ENCODE measurements around the gene SLC4A5.

The SLC4A5 gene

GRCh38 chr2:74343316-74343715, at the start of gene SLC4A5:
SLC4A5 (minus strand) TSS chr2:74343416; CDS start chr2:74315023, 28,393 bp downstream.
- Histone ChIP-seq H3K4me2 (peak within 1 kb of the TSS in 2 of 11 experiments; percentile 1 to 47; a peak in 2 of 22 replicates), H3K9me3 (replicated peaks in 1 of 11) (no peaks in the 10 kb centered on the region), H3K27ac (no peak within 1 kb of the TSS), H3K4me1 (peaks cover 0 to 7% (median 0%) of the 10 kb centered on the region in 10 experiments; a peak in 3 of 20 replicates), H3K9ac (no peak within 1 kb of the TSS), H3K27me3 (no peaks in the 10 kb centered on the region), H3K36me3 (no peaks in the 10 kb centered on the region), H4K20me1 (no peaks in the 10 kb centered on the region), H3K4me3 (no peak within 1 kb of the TSS)
- TF ChIP-seq Cebpa-rat (IDR thresholded peaks at IDR 0.05) = no peak

DNA sequence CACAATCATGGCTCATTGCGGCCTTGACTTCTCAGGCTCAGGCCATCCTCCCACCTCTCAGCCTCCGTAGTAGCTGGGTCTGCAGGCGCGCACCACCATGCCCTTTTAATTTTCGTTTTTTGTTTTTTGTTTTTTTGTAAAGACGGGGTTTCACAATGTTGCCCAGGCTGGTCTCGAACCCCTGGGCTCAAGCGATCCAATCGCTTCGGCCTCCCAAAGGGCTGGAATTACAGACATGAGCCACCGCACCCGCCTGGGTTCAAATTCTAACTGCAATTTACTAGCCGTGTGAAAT, 49.2 kb upstream of the SLC4A5 start:
- peaks cover 34 to 41% (median 38%) of the 10 kb centered on the region in 10 experiments for H3K4me1 ChIP-seq
- H3K4me3 ChIP-seq = no peak overlapping the region
- peak overlapping the region; percentile 25 to 96 (median 56); a peak in 18 of 22 replicates for H3K4me2 ChIP-seq
- peaks cover 0 to 14% (median 0%) of the 10 kb centered on the region in 11 experiments; a peak in 8 of 22 replicates for H3K36me3 ChIP-seq
- no peaks in the 10 kb centered on the region for H3K27me3 ChIP-seq
- no peaks in the 10 kb centered on the region for H3K9me3 ChIP-seq (replicated peaks in 1 of 11)
- peak overlapping the region in 9 of 11 experiments; percentile 90 to 97 (median 95); a peak in 13 of 22 replicates for H3K27ac ChIP-seq
- peaks cover 11 to 33% (median 27%) of the 10 kb centered on the region in 11 experiments; a peak in 18 of 22 replicates for H4K20me1 ChIP-seq
- TF ChIP-seq Cebpa-rat (IDR thresholded peaks at IDR 0.05) = no peak
- H3K9ac ChIP-seq = peak overlapping the region; percentile 85 to 98 (median 93); a peak in 13 of 22 replicates

GRCh38 chr2:74391580-74392448, 48.6 kb upstream of the SLC4A5 start:
- peaks cover 0 to 15% (median 0%) of the 10 kb centered on the region in 11 experiments; a peak in 8 of 22 replicates for H3K36me3 ChIP-seq
- no peaks in the 10 kb centered on the region for H3K27me3 ChIP-seq
- peak overlapping the region; percentile 89 to 97 (median 95) for H3K27ac ChIP-seq
- peak overlapping the region; percentile 85 to 98 (median 93) for H3K9ac ChIP-seq
- H3K9me3 ChIP-seq (replicated peaks in 1 of 11) = no peaks in the 10 kb centered on the region
- peak overlapping the region; percentile 83 to 100 (median 94) for H3K4me2 ChIP-seq
- H3K4me1 ChIP-seq = peaks cover 36 to 47% (median 44%) of the 10 kb centered on the region in 10 experiments
- no peak for TF ChIP-seq Cebpa-rat (IDR thresholded peaks at IDR 0.05)
- H3K4me3 ChIP-seq = peak overlapping the region; percentile 74 to 85 (median 82)
- H4K20me1 ChIP-seq = peaks cover 17 to 39% (median 31%) of the 10 kb centered on the region in 11 experiments; a peak in 18 of 22 replicates

- Histone ChIP-seq H3K4me1 (peaks cover 42 to 53% (median 50%) of the 10 kb centered on the region in 10 experiments), H3K9ac (peak overlapping the region; percentile 85 to 98 (median 93)), H4K20me1 (peaks cover 20 to 45% (median 37%) of the 10 kb centered on the region in 11 experiments; a peak in 19 of 22 replicates), H3K36me3 (peaks cover 0 to 17% (median under 1%) of the 10 kb centered on the region in 11 experiments; a peak in 11 of 22 replicates), H3K4me2 (peak overlapping the region; percentile 83 to 100 (median 94)), H3K9me3 (replicated peaks in 1 of 11) (no peaks in the 10 kb centered on the region), H3K27ac (peak overlapping the region; percentile 89 to 97 (median 95)), H3K27me3 (no peaks in the 10 kb centered on the region), H3K4me3 (peak overlapping the region; percentile 74 to 85 (median 82))
- no peak for TF ChIP-seq Cebpa-rat (IDR thresholded peaks at IDR 0.05)
Observed at GRCh38 chr2:74391209-74391579, 48.0 kb upstream of the SLC4A5 start.

DNA sequence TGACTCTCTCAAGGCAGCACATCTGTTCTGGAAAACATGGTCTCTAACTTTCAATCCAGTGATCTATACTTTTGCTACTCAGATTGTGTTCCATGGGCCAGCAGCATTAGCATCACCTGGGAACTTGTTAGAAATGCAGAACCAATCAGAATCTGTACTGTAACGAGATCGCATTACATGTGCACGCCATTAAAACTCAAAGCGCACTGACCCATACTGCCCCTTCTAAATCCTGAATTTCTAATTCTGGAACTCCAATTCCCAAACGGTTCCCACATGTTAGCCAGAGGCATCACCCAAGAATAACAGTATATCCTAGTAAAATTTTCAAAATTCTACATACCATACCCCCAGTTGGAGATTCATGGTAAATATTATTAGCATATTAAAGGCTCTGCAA, 47.4 kb upstream of the SLC4A5 start:
- no peaks in the 10 kb centered on the region for H3K9me3 ChIP-seq (replicated peaks in 1 of 11)
- TF ChIP-seq Cebpa-rat (IDR thresholded peaks at IDR 0.05) = no peak
- peaks cover 21 to 51% (median 43%) of the 10 kb centered on the region in 11 experiments; a peak in 19 of 22 replicates for H4K20me1 ChIP-seq
- H3K27ac ChIP-seq = peak overlapping the region in 2 of 11 experiments; percentile 94 to 96; a peak in 2 of 22 replicates
- H3K36me3 ChIP-seq = peaks cover under 1 to 22% (median 6%) of the 10 kb centered on the region in 11 experiments; a peak in 20 of 22 replicates
- peak overlapping the region; percentile 85 to 98 (median 93); a peak in 20 of 22 replicates for H3K9ac ChIP-seq
- H3K4me2 ChIP-seq = peak overlapping the region; percentile 83 to 100 (median 94)
- H3K27me3 ChIP-seq = no peaks in the 10 kb centered on the region
- peak overlapping the region; percentile 74 to 85 (median 82) for H3K4me3 ChIP-seq
- peaks cover 48 to 59% (median 55%) of the 10 kb centered on the region in 10 experiments for H3K4me1 ChIP-seq

GRCh38 chr2:74387346-74387745, 44.1 kb upstream of the SLC4A5 start:
- no peak for TF ChIP-seq Cebpa-rat (IDR thresholded peaks at IDR 0.05)
- Histone ChIP-seq H3K36me3 (peaks cover 26 to 52% (median 36%) of the 10 kb centered on the region in 11 experiments), H3K4me1 (peaks cover 53 to 66% (median 60%) of the 10 kb centered on the region in 10 experiments), H3K4me3 (no peak overlapping the region), H3K27me3 (no peaks in the 10 kb centered on the region), H3K27ac (peak overlapping the region in 1 of 11 experiments; percentile 13; a peak in 1 of 22 replicates), H3K9ac (no peak overlapping the region), H3K4me2 (peak overlapping the region in 9 of 11 experiments; percentile 9 to 100 (median 43); a peak in 17 of 22 replicates), H4K20me1 (peaks cover 42 to 79% (median 67%) of the 10 kb centered on the region in 11 experiments; a peak in 19 of 22 replicates), H3K9me3 (replicated peaks in 1 of 11) (no peaks in the 10 kb centered on the region)

- H3K36me3 ChIP-seq = peaks cover 26 to 65% (median 48%) of the 10 kb centered on the region in 11 experiments
- H3K4me1 ChIP-seq = peaks cover 49 to 64% (median 58%) of the 10 kb centered on the region in 10 experiments
- peak overlapping the region in 5 of 11 experiments; percentile 2 to 13 (median 7); a peak in 4 of 22 replicates for H3K4me2 ChIP-seq
- no peak overlapping the region for H3K9ac ChIP-seq
- no peak overlapping the region for H3K27ac ChIP-seq
- TF ChIP-seq Cebpa-rat (IDR thresholded peaks at IDR 0.05) = no peak
- no peaks in the 10 kb centered on the region for H3K9me3 ChIP-seq (replicated peaks in 1 of 11)
- peaks cover 54 to 96% (median 81%) of the 10 kb centered on the region in 11 experiments; a peak in 19 of 22 replicates for H4K20me1 ChIP-seq
- H3K4me3 ChIP-seq = no peak overlapping the region
- no peaks in the 10 kb centered on the region for H3K27me3 ChIP-seq
Observed at GRCh38 chr2:74385396-74385795, 42.2 kb upstream of the SLC4A5 start.

GRCh38 chr2:74384051-74384450, 40.8 kb upstream of the SLC4A5 start:
- Histone ChIP-seq H3K4me2 (no peak overlapping the region), H4K20me1 (peaks cover 63 to 96% (median 87%) of the 10 kb centered on the region in 11 experiments; a peak in 20 of 22 replicates), H3K27me3 (no peaks in the 10 kb centered on the region), H3K9ac (no peak overlapping the region), H3K9me3 (replicated peaks in 1 of 11) (no peaks in the 10 kb centered on the region), H3K36me3 (peaks cover 26 to 70% (median 48%) of the 10 kb centered on the region in 11 experiments), H3K27ac (no peak overlapping the region), H3K4me3 (no peak overlapping the region), H3K4me1 (peaks cover 50 to 62% (median 55%) of the 10 kb centered on the region in 10 experiments)
- TF ChIP-seq Cebpa-rat (IDR thresholded peaks at IDR 0.05) = no peak

GRCh38 chr2:74383254-74383653, 40.0 kb upstream of the SLC4A5 start:
- peaks cover 43 to 59% (median 50%) of the 10 kb centered on the region in 10 experiments for H3K4me1 ChIP-seq
- TF ChIP-seq Cebpa-rat (IDR thresholded peaks at IDR 0.05) = no peak
- H3K9ac ChIP-seq = no peak overlapping the region
- H3K27me3 ChIP-seq = no peaks in the 10 kb centered on the region
- no peak overlapping the region for H3K4me3 ChIP-seq
- peaks cover 58 to 96% (median 87%) of the 10 kb centered on the region in 11 experiments; a peak in 20 of 22 replicates for H4K20me1 ChIP-seq
- H3K9me3 ChIP-seq (replicated peaks in 1 of 11) = no peaks in the 10 kb centered on the region
- peaks cover 31 to 76% (median 54%) of the 10 kb centered on the region in 11 experiments for H3K36me3 ChIP-seq
- H3K27ac ChIP-seq = no peak overlapping the region
- no peak overlapping the region for H3K4me2 ChIP-seq

Measured in BLaER1 treated with 17β-estradiol and CSF1 and Interleukin-3, amounts not matched to agents 10 nM and 100 nM (cell line).